AG04450 (cell line): ENCODE results near the gene POU4F1. TPM values are rescaled to one million over a fixed set of nuclear protein-coding genes. Genes with fewer than 3 reads are reported as not detected.

Source experiments
- CTCF ChIA-PET: fragments of 300-600, 350-600 bp; formaldehyde crosslinking; extraction: SDS; loops from one replicate; lab custom pipeline; 2022; ENCODE audit warnings: antibody characterized with exemption, inconsistent platforms; lab: Charles Lee
- POLR2A ChIA-PET: fragments of 350-600 bp; formaldehyde crosslinking; extraction: SDS; loops from one replicate; lab custom pipeline; 2021; ENCODE audit warnings: antibody characterized with exemption, inconsistent platforms; lab: Yijun Ruan, JAX
- DNase-seq: peaks from one replicate; pipeline ENCODE4 v3.0.0-alpha.2; 2011; ENCODE audit warnings: low read depth, low spot score
- H3K27ac ChIP-seq: one replicate; pipeline ENCODE4 v1.5.1; 2012; ENCODE audit warnings: low read depth, low read length, control low read depth
- H3K27me3 ChIP-seq: one replicate; pipeline ENCODE4 v1.6.0; 2012; ENCODE audit warnings: low read length; ENCODE audit not compliant: control insufficient read depth, insufficient read depth
- H3K4me3 ChIP-seq: 2 replicates; pipeline ENCODE4 v1.5.1; 2011; ENCODE audit warnings: mild to moderate bottlenecking, low read depth, low read length, control low read depth
- H3K9me3 ChIP-seq: 2 replicates; pipeline ENCODE4 v1.5.1; 2012; ENCODE audit warnings: low read length; ENCODE audit not compliant: control insufficient read depth, insufficient read depth
- polyA plus RNA-seq: library from polyadenylated mRNA; depleted of rRNA; stranded (reverse); fragments of >200 nt; gene quantifications from 2 replicates; pipeline ENCODE4 v1.2.3, GENCODE V29; 2011
- TF ChIP-seq, protein P1 (sequence below): IDR thresholded peaks from 2 replicates; pipeline ENCODE4 v1.5.1; 2011; ENCODE audit warnings: low read depth, low read length, control low read depth, inconsistent platforms

POU4F1 gene
- polyA plus RNA-seq, 1 experiment = not detected

- CTCF ChIA-PET = no interaction called here
- POLR2A ChIA-PET = no interaction called here
- TF ChIP-seq, protein P1, sequence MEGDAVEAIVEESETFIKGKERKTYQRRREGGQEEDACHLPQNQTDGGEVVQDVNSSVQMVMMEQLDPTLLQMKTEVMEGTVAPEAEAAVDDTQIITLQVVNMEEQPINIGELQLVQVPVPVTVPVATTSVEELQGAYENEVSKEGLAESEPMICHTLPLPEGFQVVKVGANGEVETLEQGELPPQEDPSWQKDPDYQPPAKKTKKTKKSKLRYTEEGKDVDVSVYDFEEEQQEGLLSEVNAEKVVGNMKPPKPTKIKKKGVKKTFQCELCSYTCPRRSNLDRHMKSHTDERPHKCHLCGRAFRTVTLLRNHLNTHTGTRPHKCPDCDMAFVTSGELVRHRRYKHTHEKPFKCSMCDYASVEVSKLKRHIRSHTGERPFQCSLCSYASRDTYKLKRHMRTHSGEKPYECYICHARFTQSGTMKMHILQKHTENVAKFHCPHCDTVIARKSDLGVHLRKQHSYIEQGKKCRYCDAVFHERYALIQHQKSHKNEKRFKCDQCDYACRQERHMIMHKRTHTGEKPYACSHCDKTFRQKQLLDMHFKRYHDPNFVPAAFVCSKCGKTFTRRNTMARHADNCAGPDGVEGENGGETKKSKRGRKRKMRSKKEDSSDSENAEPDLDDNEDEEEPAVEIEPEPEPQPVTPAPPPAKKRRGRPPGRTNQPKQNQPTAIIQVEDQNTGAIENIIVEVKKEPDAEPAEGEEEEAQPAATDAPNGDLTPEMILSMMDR = no peak
These were observed 22.0 kb upstream of the POU4F1 start for GRCh38 chr13:78625384-78625783.

DNA sequence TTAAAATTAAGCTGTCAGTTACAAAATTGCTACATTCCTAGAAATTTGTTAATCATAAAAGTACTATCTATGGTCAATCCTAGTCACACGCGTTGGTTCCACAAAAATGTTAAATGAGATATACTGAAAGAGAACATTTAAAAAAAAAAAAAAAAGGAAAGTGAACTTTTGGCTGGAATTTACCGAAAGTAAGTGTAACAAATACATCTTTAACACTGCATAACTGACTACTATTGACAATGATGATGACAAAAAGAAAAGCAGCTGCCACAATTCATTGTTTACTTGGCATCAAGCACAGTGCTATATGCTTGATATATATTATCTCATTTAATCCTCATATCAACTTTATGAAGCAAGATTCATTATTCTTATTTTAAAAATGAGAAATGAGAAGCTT, 19.8 kb upstream of the POU4F1 start:
- no peak overlapping the region for H3K27ac ChIP-seq
- ChIA-PET POLR2A (no interaction called here), CTCF (no interaction called here)
- TF ChIP-seq, protein P1 = no peak
- DNase-seq = no peak
- no peaks in the 10 kb centered on the region for H3K27me3 ChIP-seq
- no peak overlapping the region for H3K4me3 ChIP-seq
- H3K9me3 ChIP-seq = no peaks in the 10 kb centered on the region

More at GRCh38 chr13:78625384-78625783, 22.0 kb upstream of the POU4F1 start:
- no peak for DNase-seq
- Histone ChIP-seq H3K27me3 (no peaks in the 10 kb centered on the region), H3K27ac (no peak overlapping the region), H3K4me3 (no peak overlapping the region), H3K9me3 (no peaks in the 10 kb centered on the region)

DNA sequence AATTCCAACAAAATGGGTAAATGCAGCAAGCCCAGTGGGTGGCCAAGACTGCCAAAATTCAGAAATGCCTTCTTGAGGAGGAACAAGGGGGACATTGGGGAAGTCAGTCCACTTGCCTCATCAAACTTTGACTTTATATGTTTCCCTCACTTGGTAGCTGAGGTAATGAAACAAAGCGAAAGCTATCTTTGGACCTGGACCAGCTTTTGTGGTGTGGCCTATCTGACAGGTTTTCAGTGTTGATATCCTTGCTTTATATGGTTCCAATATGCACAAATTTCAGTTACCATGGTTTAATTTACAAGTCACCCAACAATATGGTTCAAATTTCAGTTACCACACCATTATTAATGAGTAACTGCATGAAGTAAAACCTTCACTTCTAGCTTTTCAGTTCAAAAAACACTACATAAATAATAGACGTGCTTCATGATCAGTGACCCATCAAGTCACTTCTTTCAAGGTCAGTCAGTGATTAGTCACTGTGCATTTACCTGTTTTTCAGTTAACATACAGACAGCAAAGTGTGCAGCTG, 17.7 kb upstream of the POU4F1 start:
- DNase-seq = no peak
- Histone ChIP-seq H3K9me3 (no peaks in the 10 kb centered on the region), H3K27ac (no peak overlapping the region), H3K4me3 (no peak overlapping the region), H3K27me3 (no peaks in the 10 kb centered on the region)
- CTCF ChIA-PET = no interaction called here
- TF ChIP-seq, protein P1 = no peak
- POLR2A ChIA-PET = no interaction called here

- Histone ChIP-seq H3K27me3 (no peaks in the 10 kb centered on the region), H3K4me3 (no peak overlapping the region), H3K27ac (no peak overlapping the region), H3K9me3 (no peaks in the 10 kb centered on the region)
- CTCF ChIA-PET = no interaction called here
- DNase-seq = no peak
- POLR2A ChIA-PET = no interaction called here
- TF ChIP-seq, protein P1 = no peak
These were observed 15.1 kb upstream of the POU4F1 start for GRCh38 chr13:78618411-78618810.

GRCh38 chr13:78611040-78611439, 7.7 kb upstream of the POU4F1 start:
- CTCF ChIA-PET = interaction anchor here (1.2 kb wide), 1 partner anchor 473 kb away, joined by 3 read pairs; no protein-coding TSS in a partner anchor
- Histone ChIP-seq H3K27ac (no peak overlapping the region), H3K27me3 (peaks cover 45% of the 10 kb centered on the region), H3K9me3 (peaks cover 4% of the 10 kb centered on the region; the same call in 1 of the 2 replicates), H3K4me3 (no peak overlapping the region)
- TF ChIP-seq, protein P1 = no peak
- POLR2A ChIA-PET = interaction anchor here (0.5 kb wide), 1 partner anchor 13 kb away, joined by 3 read pairs; no protein-coding TSS in a partner anchor
- no peak for DNase-seq
